Stomach smooth muscle (tissue), 2 donors: ENCODE measurements around the gene PNPLA2.

Source experiments
- H3K27ac ChIP-seq: one replicate; pipeline ENCODE4 v1.7.0; 2013; ENCODE audit warnings: mild to moderate bottlenecking, low read length, inconsistent platforms
- H3K27me3 ChIP-seq, 2 donors: one replicate each; pipeline ENCODE4 v1.7.0; 2013; ENCODE audit warnings: low read length in 2 of 2; ENCODE audit not compliant: insufficient read depth in 2 of 2, control insufficient read depth in 1 of 2
- H3K36me3 ChIP-seq, 2 donors: one replicate each; pipeline ENCODE4 v1.7.0; 2013; ENCODE audit warnings: low read length in 2 of 2; ENCODE audit not compliant: control insufficient read depth in 2 of 2, insufficient read depth in 2 of 2
- H3K4me1 ChIP-seq: one replicate; pipeline ENCODE4 v1.7.0; 2013; ENCODE audit warnings: low read length; ENCODE audit not compliant: control insufficient read depth, insufficient read depth
- H3K4me3 ChIP-seq, 2 donors: one replicate each; pipeline ENCODE4 v1.7.0; 2013; ENCODE audit warnings: low read length in 2 of 2
- H3K9ac ChIP-seq, 2 donors: one replicate each; pipeline ENCODE4 v1.7.0; 2013; ENCODE audit warnings: low read length in 2 of 2, mild to moderate bottlenecking in 1 of 2
- H3K9me3 ChIP-seq, 2 donors: one replicate each; pipeline ENCODE4 v1.7.0; 2013; ENCODE audit warnings: low read length in 2 of 2; ENCODE audit not compliant: control insufficient read depth in 2 of 2
- donor health status: healthy.
- donor health status: Pancreatic carcinoma.

The PNPLA2 gene

DNA sequence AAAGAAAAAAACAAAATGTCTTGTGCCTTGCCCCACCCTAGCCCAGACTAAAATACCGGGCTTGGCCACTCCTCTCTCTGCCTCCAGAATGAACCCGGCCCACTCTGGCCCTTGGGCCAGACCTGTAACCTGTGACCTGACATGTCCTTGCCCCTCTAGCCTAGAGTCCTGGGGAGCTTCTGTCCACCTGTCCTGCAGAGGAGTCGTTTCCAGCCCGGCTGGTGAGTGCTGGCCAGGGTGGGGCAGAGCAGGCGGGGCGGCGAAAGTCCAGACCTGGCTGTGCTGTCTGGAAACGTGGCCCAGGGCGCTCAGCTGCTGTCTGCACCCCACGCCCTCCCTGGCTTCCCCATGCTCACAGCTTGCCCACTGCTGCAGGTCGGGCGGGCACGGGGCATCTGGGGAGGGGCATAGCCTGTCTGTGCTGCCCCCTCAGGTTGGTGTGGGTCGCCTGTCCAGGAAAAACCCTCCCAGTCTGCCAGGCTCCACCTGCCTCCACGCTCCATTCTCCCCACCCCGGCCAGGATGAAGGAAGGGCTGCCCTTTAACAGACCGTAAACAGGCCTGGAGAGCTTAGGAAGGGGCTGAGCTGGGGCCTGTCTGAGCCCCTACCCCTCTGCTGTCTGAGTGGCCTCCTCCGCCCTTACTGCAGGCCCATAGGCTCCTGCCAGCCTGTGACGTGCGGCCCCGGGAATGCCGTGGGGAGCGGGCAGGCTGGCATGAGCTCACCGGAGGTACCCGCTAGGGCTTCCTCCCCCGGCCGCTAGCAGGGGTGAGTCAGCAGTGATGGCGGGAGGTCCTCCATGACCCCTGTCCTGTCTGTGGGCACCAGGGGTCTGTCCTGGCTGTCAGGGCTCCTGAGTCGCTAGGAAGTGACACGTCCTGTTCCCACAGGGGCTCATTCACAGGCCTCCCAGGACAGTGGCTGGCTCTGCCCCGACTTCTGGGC, 15.9 kb downstream of the PNPLA2 start:
- Histone ChIP-seq H3K4me1 (peaks cover 58% of the 10 kb centered on the region), H3K9me3 (no peaks in the 10 kb centered on the region), H3K27ac (peak overlapping the region; percentile 88), H3K36me3 (peaks cover 9 to 25% of the 10 kb centered on the region in 2 donors), H3K9ac (peak overlapping the region; percentile 60 to 82), H3K4me3 (peak overlapping the region; percentile 78 to 81), H3K27me3 (peaks cover 19 to 29% of the 10 kb centered on the region in 2 donors)

DNA sequence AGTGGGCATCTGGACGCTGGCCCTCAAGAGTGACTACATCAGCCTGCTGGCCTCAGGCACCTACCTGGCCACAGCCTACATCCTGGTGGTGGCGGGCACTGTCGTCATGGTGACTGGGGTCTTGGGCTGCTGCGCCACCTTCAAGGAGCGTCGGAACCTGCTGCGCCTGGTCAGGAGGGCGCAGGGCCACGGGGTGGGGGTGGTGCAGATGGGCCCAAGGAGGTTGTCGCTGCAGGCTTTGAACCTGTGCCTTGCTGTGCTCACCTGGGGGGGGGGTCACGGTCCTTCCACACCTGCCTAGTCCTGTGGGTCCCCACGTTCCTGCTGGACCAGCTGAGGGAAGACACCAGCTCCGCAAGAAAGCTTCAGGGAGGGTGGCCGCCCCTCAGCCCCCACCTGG, 17.6 kb downstream of the PNPLA2 start:
- Histone ChIP-seq H3K9me3 (no peaks in the 10 kb centered on the region), H3K9ac (no peak overlapping the region), H3K36me3 (peaks cover 13 to 35% of the 10 kb centered on the region in 2 donors), H3K27ac (no peak overlapping the region), H3K4me1 (peaks cover 57% of the 10 kb centered on the region), H3K27me3 (peaks cover 5 to 12% of the 10 kb centered on the region in 2 donors), H3K4me3 (no peak overlapping the region)

DNA sequence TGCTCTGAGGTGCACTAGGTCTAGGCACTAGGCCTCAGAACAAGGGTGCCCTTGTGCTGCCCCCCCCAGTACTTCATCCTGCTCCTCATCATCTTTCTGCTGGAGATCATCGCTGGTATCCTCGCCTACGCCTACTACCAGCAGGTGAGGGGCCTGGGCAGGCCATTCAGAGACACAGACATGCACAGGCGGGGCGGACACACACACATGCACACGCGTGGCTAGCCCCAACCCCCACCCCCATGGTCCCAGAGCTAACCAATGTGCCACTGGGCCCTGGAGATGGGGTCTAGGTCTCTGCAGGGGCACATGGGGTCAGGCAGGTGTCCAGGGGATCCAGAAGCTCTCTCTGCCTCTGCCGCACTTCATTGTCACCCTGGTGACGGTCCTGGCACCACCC, 18.0 kb downstream of the PNPLA2 start:
- Histone ChIP-seq H3K27ac (no peak overlapping the region), H3K4me1 (peaks cover 56% of the 10 kb centered on the region), H3K9ac (no peak overlapping the region), H3K9me3 (no peaks in the 10 kb centered on the region), H3K36me3 (peaks cover 13 to 35% of the 10 kb centered on the region in 2 donors), H3K27me3 (peaks cover 1 to 8% of the 10 kb centered on the region in 2 donors), H3K4me3 (no peak overlapping the region)

DNA sequence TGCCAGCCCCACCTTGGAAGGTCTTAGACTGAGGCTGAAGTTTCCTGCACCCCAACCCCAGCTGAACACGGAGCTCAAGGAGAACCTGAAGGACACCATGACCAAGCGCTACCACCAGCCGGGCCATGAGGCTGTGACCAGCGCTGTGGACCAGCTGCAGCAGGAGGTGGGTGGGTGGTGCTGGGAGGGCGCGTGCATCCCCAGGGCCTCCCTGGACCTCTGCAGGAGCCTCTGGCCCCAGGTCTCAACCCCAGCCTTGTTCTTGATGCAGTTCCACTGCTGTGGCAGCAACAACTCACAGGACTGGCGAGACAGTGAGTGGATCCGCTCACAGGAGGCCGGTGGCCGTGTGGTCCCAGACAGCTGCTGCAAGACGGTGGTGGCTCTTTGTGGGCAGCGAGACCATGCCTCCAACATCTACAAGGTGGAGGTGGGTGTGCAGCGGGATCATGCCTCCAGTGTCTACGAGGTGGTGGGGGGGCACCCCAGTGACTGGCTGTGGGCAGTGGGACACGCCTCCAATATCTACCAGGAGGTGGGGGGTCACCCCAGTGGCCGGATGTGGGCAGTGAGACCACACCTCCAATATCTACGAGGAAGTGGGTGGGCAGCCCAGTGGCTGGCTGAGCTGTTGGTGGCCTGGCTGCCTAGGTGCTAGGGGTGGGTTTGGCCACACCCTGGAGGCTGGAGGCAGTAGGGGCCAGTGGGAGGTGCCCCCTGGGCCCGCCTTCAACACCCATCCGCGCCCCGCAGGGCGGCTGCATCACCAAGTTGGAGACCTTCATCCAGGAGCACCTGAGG, 18.7 kb downstream of the PNPLA2 start:
- Histone ChIP-seq H3K9ac (no peak overlapping the region), H3K27ac (no peak overlapping the region), H3K4me1 (peaks cover 49% of the 10 kb centered on the region), H3K9me3 (no peaks in the 10 kb centered on the region), H3K36me3 (peaks cover 13 to 35% of the 10 kb centered on the region in 2 donors), H3K27me3 (peaks cover 0 to 1% of the 10 kb centered on the region in 2 donors), H3K4me3 (no peak overlapping the region)

DNA sequence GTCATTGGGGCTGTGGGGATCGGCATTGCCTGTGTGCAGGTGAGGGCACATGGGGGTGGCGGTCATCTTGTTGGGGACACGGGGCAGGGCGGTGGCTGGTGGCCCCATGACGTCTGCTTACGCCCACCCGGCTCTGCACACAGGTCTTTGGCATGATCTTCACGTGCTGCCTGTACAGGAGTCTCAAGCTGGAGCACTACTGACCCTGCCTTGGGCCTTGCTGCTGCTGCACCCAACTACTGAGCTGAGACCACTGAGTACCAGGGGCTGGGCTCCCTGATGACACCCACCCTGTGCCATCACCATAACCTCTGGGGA, 19.2 kb downstream of the PNPLA2 start:
- H3K4me1 ChIP-seq: peaks cover 46% of the 10 kb centered on the region
- no peak overlapping the region for H3K9ac ChIP-seq
- H3K27me3 ChIP-seq: no peaks in the 10 kb centered on the region
- H3K4me3 ChIP-seq: no peak overlapping the region
- H3K27ac ChIP-seq: no peak overlapping the region
- H3K36me3 ChIP-seq: peaks cover 13 to 35% of the 10 kb centered on the region in 2 donors
- H3K9me3 ChIP-seq: no peaks in the 10 kb centered on the region

DNA sequence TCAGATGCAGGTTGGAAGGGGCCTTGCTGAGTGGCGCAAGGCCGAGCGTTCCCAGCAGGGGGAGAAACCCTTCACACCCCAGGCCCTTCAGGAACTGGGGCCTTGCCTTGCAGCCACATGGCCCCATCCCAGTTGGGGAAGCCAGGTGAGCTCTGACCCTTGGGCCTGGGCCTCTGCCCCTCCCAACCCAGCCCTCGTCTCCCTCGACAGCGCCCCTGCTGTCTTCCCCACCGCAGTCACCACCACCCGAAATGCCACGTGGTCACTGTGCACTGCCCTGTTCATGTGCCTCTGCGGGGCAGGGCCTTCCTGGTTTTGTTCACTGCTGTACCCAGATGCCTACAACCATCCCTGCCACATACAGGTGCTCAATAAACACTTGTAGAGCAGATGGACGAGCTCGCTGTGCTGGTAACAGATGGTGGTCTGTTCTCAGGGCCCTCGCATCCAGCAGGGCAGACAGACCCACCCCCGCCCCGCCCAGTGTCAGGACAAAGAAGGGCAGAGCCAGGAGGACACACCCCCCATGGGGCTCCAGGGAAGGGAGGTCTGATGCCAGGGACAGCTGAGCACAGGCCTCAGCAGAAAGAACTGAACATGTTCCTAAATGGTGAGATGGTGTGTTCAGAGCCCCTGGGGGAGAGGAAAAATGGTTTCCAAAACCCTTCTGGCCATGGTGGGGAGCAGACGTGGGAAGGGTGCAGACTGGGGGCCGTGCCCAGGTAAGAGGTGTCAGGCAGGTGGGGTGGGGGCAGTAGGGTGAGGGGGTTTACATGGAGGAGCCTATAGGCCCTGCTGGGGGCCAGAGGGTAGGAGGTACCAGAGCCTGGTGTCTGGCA, 19.9 kb downstream of the PNPLA2 start:
- Histone ChIP-seq H3K27me3 (no peaks in the 10 kb centered on the region), H3K27ac (no peak overlapping the region), H3K36me3 (peaks cover 13 to 35% of the 10 kb centered on the region in 2 donors), H3K4me3 (no peak overlapping the region), H3K9ac (no peak overlapping the region), H3K9me3 (no peaks in the 10 kb centered on the region), H3K4me1 (peaks cover 48% of the 10 kb centered on the region)

DNA sequence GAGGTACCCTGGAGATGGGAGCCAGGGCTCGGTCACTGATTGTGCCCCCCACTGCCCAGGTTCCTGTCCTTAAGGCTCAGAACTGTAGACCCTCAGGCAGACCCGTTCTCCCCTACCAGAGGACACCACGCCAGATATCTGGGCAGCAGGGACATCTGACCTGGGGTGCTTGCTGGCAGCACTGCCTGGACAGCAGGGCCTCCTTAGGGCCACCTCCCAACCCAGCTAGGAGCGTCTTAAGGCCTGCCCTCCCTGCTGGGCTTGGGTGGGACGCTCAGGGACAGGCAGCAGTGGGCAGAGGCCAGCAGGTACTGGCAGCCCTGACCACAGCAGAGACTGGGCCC, 20.5 kb downstream of the PNPLA2 start:
- no peaks in the 10 kb centered on the region for H3K9me3 ChIP-seq
- H3K27me3 ChIP-seq: no peaks in the 10 kb centered on the region
- peaks cover 48% of the 10 kb centered on the region for H3K4me1 ChIP-seq
- no peak overlapping the region for H3K9ac ChIP-seq
- H3K27ac ChIP-seq: no peak overlapping the region
- H3K4me3 ChIP-seq: no peak overlapping the region
- peaks cover 13 to 35% of the 10 kb centered on the region in 2 donors for H3K36me3 ChIP-seq

DNA sequence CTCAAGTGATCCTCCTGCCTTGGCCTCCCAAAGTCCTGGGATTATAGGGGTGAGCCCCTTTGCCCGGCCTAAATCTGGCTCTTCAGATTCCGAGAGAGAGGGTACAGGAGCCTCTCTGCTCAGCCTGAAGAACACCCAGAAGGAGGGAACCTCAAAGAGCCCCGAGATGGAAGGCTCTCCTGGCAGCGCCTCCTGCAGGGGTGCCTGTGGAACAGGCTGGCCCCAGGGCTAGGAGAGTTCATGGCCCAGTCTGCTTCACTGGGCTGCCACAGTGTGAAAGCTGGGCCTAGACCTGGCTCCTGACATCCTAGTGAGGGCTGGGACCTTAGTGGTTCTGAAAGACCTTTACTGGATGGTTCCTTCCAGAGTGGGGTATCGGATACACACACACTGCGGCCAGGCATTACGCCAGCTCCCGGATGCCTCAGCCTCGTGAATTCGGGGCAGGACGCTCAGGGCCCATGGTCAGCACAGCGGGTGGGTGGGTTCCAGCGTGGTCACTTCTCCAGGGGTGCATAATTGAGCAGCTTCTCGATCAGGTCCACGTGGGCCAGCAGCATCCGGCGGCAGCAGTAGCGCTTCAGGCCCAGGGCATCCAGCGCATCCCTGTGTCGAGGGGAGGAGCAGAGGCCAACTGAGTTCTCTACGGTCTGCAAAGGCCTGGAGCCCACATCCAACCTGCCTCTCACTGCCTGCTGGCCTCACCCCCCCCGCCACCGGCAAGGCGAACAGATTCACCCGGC, 21.3 kb downstream of the PNPLA2 start:
- peaks cover 47% of the 10 kb centered on the region for H3K4me1 ChIP-seq
- no peak overlapping the region for H3K9ac ChIP-seq
- no peak overlapping the region for H3K27ac ChIP-seq
- no peaks in the 10 kb centered on the region for H3K27me3 ChIP-seq
- no peaks in the 10 kb centered on the region for H3K9me3 ChIP-seq
- H3K4me3 ChIP-seq: no peak overlapping the region
- H3K36me3 ChIP-seq: peaks cover 13 to 35% of the 10 kb centered on the region in 2 donors

DNA sequence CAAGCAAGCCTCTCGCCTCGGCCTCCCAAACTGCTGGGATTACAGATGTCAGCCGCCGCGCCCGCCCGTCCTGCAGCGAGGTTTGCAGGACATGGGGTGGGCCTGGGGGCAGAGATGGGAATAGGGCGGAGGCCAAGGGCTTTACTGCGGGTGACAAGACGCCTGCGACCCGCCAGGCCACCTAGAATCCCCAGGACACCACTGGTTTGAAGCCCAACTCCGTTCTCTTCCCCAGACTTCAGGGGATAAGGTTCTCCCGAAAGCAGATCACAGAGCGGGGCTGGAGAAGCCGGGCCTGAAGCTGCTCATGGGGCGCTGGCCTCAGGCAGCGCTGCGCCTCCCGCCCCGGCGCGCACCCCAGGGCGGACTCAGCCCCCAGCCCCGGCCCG, 23.3 kb downstream of the PNPLA2 start:
- no peaks in the 10 kb centered on the region for H3K9me3 ChIP-seq
- H3K9ac ChIP-seq: peak overlapping the region; percentile 78 to 84
- peaks cover 13 to 29% of the 10 kb centered on the region in 2 donors for H3K36me3 ChIP-seq
- peak overlapping the region; percentile 89 for H3K27ac ChIP-seq
- H3K27me3 ChIP-seq: no peaks in the 10 kb centered on the region
- H3K4me3 ChIP-seq: peak overlapping the region; percentile 91 to 92
- peaks cover 62% of the 10 kb centered on the region for H3K4me1 ChIP-seq
